Trophoblast cell (in vitro differentiated cells and primary cell): Measurements from ENCODE around the gene PTPRE.

Source experiments
- DNase-seq, 2 donors: peaks; one replicate each; pipeline ENCODE4 v3.0.0-alpha.2; 2016
- H2AFZ ChIP-seq: 2 replicates; pipeline ENCODE4 v1.6.1; 2013; ENCODE audit warnings: low read length, moderate library complexity, mild to moderate bottlenecking; ENCODE audit not compliant: insufficient read depth, poor library complexity
- H2AK5ac ChIP-seq: 2 replicates; pipeline ENCODE4 v1.6.1; 2013; ENCODE audit warnings: mild to moderate bottlenecking, low read length
- H2BK120ac ChIP-seq: 2 replicates; pipeline ENCODE4 v1.6.1; 2013; ENCODE audit warnings: low read length, mild to moderate bottlenecking, moderate library complexity; ENCODE audit not compliant: insufficient read depth, poor library complexity
- H2BK12ac ChIP-seq: 2 replicates; pipeline ENCODE4 v1.6.1; 2013; ENCODE audit warnings: mild to moderate bottlenecking, low read length, moderate library complexity
- H2BK5ac ChIP-seq: 2 replicates; pipeline ENCODE4 v1.6.1; 2013; ENCODE audit warnings: low read length, low read depth, moderate library complexity, mild to moderate bottlenecking; ENCODE audit not compliant: poor library complexity
- H3K14ac ChIP-seq: 2 replicates; pipeline ENCODE4 v1.6.1; 2013; ENCODE audit warnings: mild to moderate bottlenecking, low read length
- H3K18ac ChIP-seq: 2 replicates; pipeline ENCODE4 v1.6.1; 2013; ENCODE audit warnings: mild to moderate bottlenecking, low read length
- H3K23ac ChIP-seq: 2 replicates; pipeline ENCODE4 v1.6.1; 2013; ENCODE audit warnings: low read length
- H3K27ac ChIP-seq: 2 replicates; pipeline ENCODE4 v1.5.1; 2013; ENCODE audit warnings: low read depth, mild to moderate bottlenecking, inconsistent platforms, low read length, moderate library complexity
- H3K27me3 ChIP-seq: 2 replicates; pipeline ENCODE4 v1.6.1; 2013; ENCODE audit warnings: inconsistent platforms, mild to moderate bottlenecking, low read length, moderate library complexity; ENCODE audit not compliant: insufficient read depth
- H3K36me3 ChIP-seq, 2 experiments: 1 replicate in 1 of 2; 2 replicates in 1 of 2; pipeline ENCODE4 v1.6.1; 2013; ENCODE audit warnings: low read length in 2 of 2, mild to moderate bottlenecking in 2 of 2, moderate library complexity in 1 of 2; ENCODE audit not compliant: insufficient read depth in 2 of 2, control insufficient read depth in 1 of 2
- H3K4ac ChIP-seq: 2 replicates; pipeline ENCODE4 v1.6.1; 2013; ENCODE audit warnings: low read depth, mild to moderate bottlenecking, low read length, moderate library complexity
- H3K4me1 ChIP-seq, 2 experiments: 1 replicate in 1 of 2; 2 replicates in 1 of 2; pipeline ENCODE4 v1.6.1; 2013; ENCODE audit warnings: low read length in 2 of 2, mild to moderate bottlenecking in 2 of 2, moderate library complexity in 1 of 2; ENCODE audit not compliant: insufficient read depth in 2 of 2, control insufficient read depth in 1 of 2
- H3K4me2 ChIP-seq: 2 replicates; pipeline ENCODE4 v1.6.1; 2013; ENCODE audit warnings: inconsistent platforms, mild to moderate bottlenecking, low read length, moderate library complexity
- H3K4me3 ChIP-seq: 2 replicates; pipeline ENCODE4 v1.5.1; 2013; ENCODE audit warnings: mild to moderate bottlenecking, low read depth, low read length, inconsistent platforms
- H3K79me1 ChIP-seq: one replicate; pipeline ENCODE4 v1.6.1; 2013; ENCODE audit warnings: low read length
- H3K79me2 ChIP-seq: 2 replicates; pipeline ENCODE4 v1.6.1; 2013; ENCODE audit warnings: low read length, mild to moderate bottlenecking; ENCODE audit not compliant: control insufficient read depth, insufficient read depth, poor library complexity
- H3K9ac ChIP-seq: 2 replicates; pipeline ENCODE4 v1.6.1; 2013; ENCODE audit warnings: mild to moderate bottlenecking, low read length
- H3K9me3 ChIP-seq: 2 replicates; pipeline ENCODE4 v1.6.1; 2013; ENCODE audit warnings: low read depth, mild to moderate bottlenecking, control low read depth, inconsistent platforms, low read length; ENCODE audit not compliant: insufficient read depth
- H4K12ac ChIP-seq: 2 replicates; pipeline ENCODE4 v1.6.1; 2013; ENCODE audit warnings: low read depth, mild to moderate bottlenecking, low read length, moderate library complexity
- H4K8ac ChIP-seq: 2 replicates; pipeline ENCODE4 v1.6.1; 2013; ENCODE audit warnings: low read depth, mild to moderate bottlenecking, low read length, moderate library complexity
- H4K91ac ChIP-seq: one replicate; pipeline ENCODE4 v1.6.1; 2013; ENCODE audit warnings: low read depth, mild to moderate bottlenecking, low read length, moderate library complexity
- WGBS: extraction: QIAGEN DNeasy Blood & Tissue Kit; methylation state at CpG from one replicate; pipeline ENCODE4 v1.1.7; 2013; ENCODE audit warnings: missing lambda C conversion rate; ENCODE audit not compliant: insufficient read length, insufficient coverage; ENCODE audit errors: extremely low coverage; 5-methylcytosine and 5-hydroxymethylcytosine counted together

The PTPRE gene

DNA sequence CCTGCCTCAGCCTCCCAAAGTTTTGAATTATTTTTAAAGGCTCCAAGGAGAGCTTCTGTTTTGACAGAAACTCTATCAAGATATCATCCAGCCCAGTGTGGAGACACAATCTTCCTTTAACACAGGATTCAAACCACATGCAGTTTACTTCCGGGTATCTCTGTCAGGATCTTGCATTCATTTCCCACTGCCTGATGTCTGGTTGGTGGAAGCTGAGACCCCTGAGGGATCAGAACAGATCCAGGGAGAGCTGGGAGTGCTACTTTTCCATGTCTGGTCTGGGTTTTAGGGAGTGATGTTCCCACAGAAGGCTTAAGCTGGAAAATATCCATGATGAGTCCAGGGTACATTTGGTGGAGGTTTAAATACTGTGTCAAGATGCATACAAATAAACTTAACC, 16.7 kb downstream of the PTPRE start:
- H3K9ac ChIP-seq, result no peak overlapping the region

DNA sequence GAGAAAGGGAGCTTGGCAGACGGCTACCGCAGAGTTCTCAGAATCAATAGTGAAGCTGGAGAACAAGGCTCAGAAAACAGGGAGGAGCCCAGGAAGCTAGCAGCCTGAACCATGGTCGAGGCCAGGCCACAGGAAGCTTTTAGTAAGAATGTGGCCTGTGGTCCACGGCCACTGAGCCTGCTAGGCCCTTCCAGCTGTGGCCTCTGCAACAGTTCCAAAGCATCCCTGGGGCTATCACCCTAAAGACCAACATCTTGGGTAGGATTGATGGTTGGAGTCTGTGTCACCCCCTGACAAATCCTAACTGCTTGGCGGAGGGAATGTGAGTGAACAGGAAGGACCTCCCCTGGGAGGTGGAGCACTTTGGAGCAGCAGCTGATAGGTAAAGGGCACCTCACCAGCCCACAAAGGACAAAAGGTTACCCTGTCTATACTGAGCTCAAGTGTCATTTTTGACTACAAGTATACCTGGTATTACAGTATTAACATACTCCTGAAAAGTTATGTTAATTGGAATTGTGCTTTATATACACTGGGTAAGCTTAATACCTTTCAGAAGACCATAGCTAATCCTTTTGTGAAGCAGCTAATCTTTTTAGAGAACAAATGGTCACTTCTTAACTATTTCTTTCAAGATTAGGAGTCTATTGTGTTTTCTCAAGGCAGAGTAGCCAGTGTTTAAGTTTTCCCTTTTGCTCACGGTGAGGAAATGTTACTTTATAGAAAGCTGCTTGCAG, 18.7 kb downstream of the PTPRE start:
- no peak overlapping the region for H4K12ac ChIP-seq
- H3K27ac ChIP-seq, result no peak overlapping the region
- no peaks in the 10 kb centered on the region for H3K27me3 ChIP-seq
- H3K36me3 ChIP-seq, result no peaks in the 10 kb centered on the region
- peaks cover 45% of the 10 kb centered on the region for H3K79me1 ChIP-seq
- no peak overlapping the region for H3K4me2 ChIP-seq
- peak overlapping the region; percentile 49 for H3K18ac ChIP-seq
- H2BK120ac ChIP-seq, result peak overlapping the region; percentile 23
- peak overlapping the region; percentile 49 for H3K14ac ChIP-seq
- no peak overlapping the region for H3K4ac ChIP-seq
- H3K9me3 ChIP-seq, result no peaks in the 10 kb centered on the region
- no peak overlapping the region for H3K23ac ChIP-seq
- peak overlapping the region; percentile 21 for H2AK5ac ChIP-seq
- peak overlapping the region; percentile 85 for H4K91ac ChIP-seq
- no peak for DNase-seq
- no peak overlapping the region for H3K4me3 ChIP-seq
- H3K9ac ChIP-seq, result no peak overlapping the region
- peak overlapping the region; percentile 92 for H2BK12ac ChIP-seq
- no CpG with 5 or more reads among the region's 6 CpGs for WGBS
- H2BK5ac ChIP-seq, result peak overlapping the region; percentile 42
- peaks cover 25 to 37% of the 10 kb centered on the region in 2 experiments for H3K4me1 ChIP-seq
- H2AFZ ChIP-seq, result peak overlapping the region; percentile 62
- peak overlapping the region; percentile 20 for H4K8ac ChIP-seq
- H3K79me2 ChIP-seq, result peaks cover 2% of the 10 kb centered on the region

More for the DNA sequence above, 16.7 kb downstream of the PTPRE start:
- no peaks in the 10 kb centered on the region for H3K9me3 ChIP-seq
- peak overlapping the region; percentile 75 for H3K27ac ChIP-seq
- no peak overlapping the region for H2AFZ ChIP-seq
- H2BK12ac ChIP-seq, result peak overlapping the region; percentile 87
- no CpG with 5 or more reads among the region's 1 CpG for WGBS
- H3K4me2 ChIP-seq, result no peak overlapping the region
- peak overlapping the region; percentile 29 for H2BK5ac ChIP-seq
- H3K79me2 ChIP-seq, result peaks cover 2% of the 10 kb centered on the region
- H4K91ac ChIP-seq, result peak overlapping the region; percentile 87
- no peak overlapping the region for H3K23ac ChIP-seq
- H2BK120ac ChIP-seq, result peak overlapping the region; percentile 68
- H3K4ac ChIP-seq, result no peak overlapping the region
- no peaks in the 10 kb centered on the region for H3K27me3 ChIP-seq
- H3K36me3 ChIP-seq, result no peaks in the 10 kb centered on the region
- peaks cover 45% of the 10 kb centered on the region for H3K79me1 ChIP-seq
- H4K8ac ChIP-seq, result no peak overlapping the region
- H3K4me1 ChIP-seq, result peaks cover 25 to 42% of the 10 kb centered on the region in 2 experiments
- H3K14ac ChIP-seq, result peak overlapping the region; percentile 34
- H3K4me3 ChIP-seq, result no peak overlapping the region
- no peak overlapping the region for H3K18ac ChIP-seq
- no peak overlapping the region for H4K12ac ChIP-seq
- no peak for DNase-seq
- H2AK5ac ChIP-seq, result peak overlapping the region; percentile 38

DNA sequence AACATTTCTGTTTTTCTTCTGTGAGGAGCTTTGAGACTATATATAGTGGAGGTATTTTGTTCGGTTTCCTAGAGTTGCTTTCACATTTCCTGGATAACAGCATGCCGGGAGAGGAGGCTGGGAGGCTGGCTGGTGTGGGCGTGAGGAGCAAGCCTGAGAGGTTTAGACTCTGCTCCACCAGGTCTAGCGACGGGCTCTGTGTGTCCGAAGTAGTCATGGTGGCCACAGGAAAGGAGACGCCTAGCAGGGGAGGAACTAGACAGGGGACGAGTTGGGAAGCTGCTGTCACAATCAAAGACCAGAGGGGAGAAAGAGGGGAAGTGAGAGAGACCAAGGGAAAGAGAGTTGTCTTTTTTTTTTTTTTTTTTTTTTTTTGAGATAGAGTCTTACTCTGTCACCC, 19.6 kb downstream of the PTPRE start:
- H3K9me3 ChIP-seq, result no peaks in the 10 kb centered on the region
- H3K9ac ChIP-seq, result no peak overlapping the region
- H4K12ac ChIP-seq, result no peak overlapping the region
- peaks cover 41% of the 10 kb centered on the region for H3K79me1 ChIP-seq
- H4K8ac ChIP-seq, result no peak overlapping the region
- peak overlapping the region; percentile 58 for H2BK12ac ChIP-seq
- H2BK5ac ChIP-seq, result peak overlapping the region; percentile 23
- WGBS, result no CpG with 5 or more reads among the region's 8 CpGs
- no peak overlapping the region for H2AFZ ChIP-seq
- H3K4me1 ChIP-seq, result peaks cover 25 to 37% of the 10 kb centered on the region in 2 experiments
- H3K4me2 ChIP-seq, result no peak overlapping the region
- no peaks in the 10 kb centered on the region for H3K27me3 ChIP-seq
- H3K23ac ChIP-seq, result no peak overlapping the region
- no peak overlapping the region for H3K4me3 ChIP-seq
- H3K27ac ChIP-seq, result no peak overlapping the region
- DNase-seq, result no peak
- H3K18ac ChIP-seq, result no peak overlapping the region
- H3K36me3 ChIP-seq, result no peaks in the 10 kb centered on the region
- peak overlapping the region; percentile 57 for H2BK120ac ChIP-seq
- peaks cover 2% of the 10 kb centered on the region for H3K79me2 ChIP-seq
- no peak overlapping the region for H3K4ac ChIP-seq
- H3K14ac ChIP-seq, result peak overlapping the region; percentile 31
- peak overlapping the region; percentile 11 for H2AK5ac ChIP-seq
- peak overlapping the region; percentile 56 for H4K91ac ChIP-seq

DNA sequence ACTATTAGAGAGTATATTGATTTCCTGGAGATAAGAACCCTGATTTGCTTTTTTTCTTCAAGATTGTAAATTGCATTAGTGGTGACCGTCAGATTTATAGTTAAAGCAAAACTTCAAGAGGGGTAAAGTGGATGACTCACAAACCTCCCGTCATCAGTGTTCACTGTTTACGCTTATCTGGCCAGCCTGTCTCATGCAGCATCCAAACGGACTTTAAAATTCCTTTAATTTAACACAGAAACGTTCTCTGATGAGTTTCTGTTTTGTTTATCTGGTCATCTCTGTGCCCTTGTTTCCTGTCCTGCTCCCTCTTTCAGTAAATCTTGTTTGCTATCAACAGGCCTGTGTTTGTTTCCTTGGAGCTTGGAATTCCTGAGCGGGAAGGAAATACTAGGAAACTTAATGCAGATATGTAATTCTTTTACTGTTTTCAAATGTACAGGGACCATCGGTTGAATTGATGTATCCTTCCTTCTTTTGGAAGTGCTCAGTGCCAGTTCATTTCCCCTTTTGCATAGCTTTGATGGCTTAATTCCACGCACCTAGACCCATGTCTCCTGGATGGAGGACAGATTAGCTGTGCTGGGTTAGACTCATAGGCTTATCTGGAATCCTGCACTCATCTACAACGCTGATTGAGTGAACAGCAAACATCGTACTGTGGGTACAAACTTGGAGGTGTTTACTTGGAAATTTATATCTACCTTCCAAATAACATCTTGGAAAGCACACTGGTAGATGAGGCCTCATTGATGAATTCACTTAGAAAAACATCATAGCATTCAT, 21.3 kb downstream of the PTPRE start:
- no CpG with 5 or more reads among the region's 10 CpGs for WGBS
- no peak overlapping the region for H3K4me3 ChIP-seq
- no peak overlapping the region for H2AFZ ChIP-seq

More for the DNA sequence above, 21.3 kb downstream of the PTPRE start:
- Histone ChIP-seq H3K4me1 (peaks cover 19 to 28% of the 10 kb centered on the region in 2 experiments), H2BK120ac (peak overlapping the region; percentile 79), H3K79me2 (peaks cover 2% of the 10 kb centered on the region), H3K9me3 (peaks cover 5% of the 10 kb centered on the region), H3K18ac (no peak overlapping the region), H3K14ac (peak overlapping the region; percentile 67), H2AK5ac (no peak overlapping the region), H3K79me1 (peaks cover 27% of the 10 kb centered on the region), H3K23ac (no peak overlapping the region), H3K27me3 (no peaks in the 10 kb centered on the region), H3K27ac (peak overlapping the region; percentile 95), H4K12ac (no peak overlapping the region), H4K8ac (peak overlapping the region; percentile 29), H4K91ac (peak overlapping the region; percentile 87), H3K36me3 (peaks cover 0 to 2% of the 10 kb centered on the region in 2 experiments), H2BK12ac (peak overlapping the region; percentile 89), H3K4ac (no peak overlapping the region), H3K4me2 (peak overlapping the region; percentile 38), H2BK5ac (peak overlapping the region; percentile 83), H3K9ac (no peak overlapping the region)
- peak in 1 of 2 donors; percentile 30 for DNase-seq
